GM21528 (cell line): ENCODE results near the gene ADAMTSL1.

Experiments used
- ATAC-seq: cut with Tn5 transposase; IDR thresholded peaks from one replicate; pipeline ENCODE4 v1.9.1; 2021; ENCODE audit warnings: mild to moderate bottlenecking, moderate library complexity; ENCODE audit not compliant: unreplicated experiment, low FRiP score

ADAMTSL1 gene

DNA sequence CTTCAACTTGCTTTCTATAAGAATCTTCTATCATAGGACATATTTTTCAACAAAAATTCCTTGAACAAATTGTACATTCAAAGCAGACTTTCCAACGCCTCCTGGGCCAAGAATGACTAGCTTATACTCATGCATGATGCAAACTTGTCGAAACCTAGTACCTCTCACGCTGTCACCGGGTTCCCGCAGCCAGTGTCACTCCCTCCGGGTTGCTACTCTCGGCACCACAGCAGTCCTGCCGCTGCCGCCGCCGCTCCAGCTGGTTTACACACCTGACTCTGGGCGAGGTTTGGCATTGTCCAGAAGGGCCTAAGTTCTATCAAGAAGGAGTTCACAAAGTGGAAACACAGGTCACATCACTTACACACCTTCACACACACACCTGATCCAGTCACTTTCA, 244.4 kb downstream of the ADAMTSL1 start:
- ATAC-seq, result no peak

DNA sequence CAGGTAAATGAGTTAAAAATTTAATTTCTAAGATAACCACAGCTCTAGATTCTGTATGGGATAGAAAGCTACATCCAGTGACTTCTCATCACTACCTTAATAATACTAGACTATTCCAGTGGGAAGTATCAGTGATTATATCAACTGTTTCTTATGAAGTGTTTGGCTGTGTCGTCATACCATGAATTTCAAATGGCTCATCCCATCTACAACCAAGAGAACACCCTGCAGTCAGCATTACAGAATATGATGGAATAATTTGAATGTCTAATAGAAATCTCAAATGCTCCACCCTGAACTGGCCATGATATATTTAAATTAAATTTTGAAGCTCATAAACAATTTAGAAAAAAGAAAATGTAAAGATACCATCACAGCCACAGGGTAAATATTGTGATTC, 245.0 kb downstream of the ADAMTSL1 start:
- ATAC-seq, result no peak

DNA sequence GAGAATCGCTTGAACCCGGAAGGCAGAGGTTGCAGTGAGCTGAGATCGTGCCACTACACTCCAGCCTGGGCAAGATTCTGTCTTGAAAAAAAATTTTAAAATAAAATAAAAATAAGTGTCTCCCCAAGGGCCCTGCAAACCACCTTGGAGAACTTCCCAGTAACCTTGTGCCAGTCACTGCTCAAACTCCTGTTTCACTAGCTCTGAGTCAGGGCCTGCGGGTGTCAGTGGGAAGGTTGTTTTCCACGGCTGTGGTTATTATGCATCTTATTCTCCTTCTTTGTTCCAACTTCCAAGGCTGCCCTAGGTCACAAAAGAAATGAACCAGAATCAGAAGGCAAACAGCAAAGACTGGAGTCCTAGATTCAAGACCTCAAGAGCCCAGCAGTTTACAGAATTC, 246.7 kb downstream of the ADAMTSL1 start:
- ATAC-seq, result no peak

DNA sequence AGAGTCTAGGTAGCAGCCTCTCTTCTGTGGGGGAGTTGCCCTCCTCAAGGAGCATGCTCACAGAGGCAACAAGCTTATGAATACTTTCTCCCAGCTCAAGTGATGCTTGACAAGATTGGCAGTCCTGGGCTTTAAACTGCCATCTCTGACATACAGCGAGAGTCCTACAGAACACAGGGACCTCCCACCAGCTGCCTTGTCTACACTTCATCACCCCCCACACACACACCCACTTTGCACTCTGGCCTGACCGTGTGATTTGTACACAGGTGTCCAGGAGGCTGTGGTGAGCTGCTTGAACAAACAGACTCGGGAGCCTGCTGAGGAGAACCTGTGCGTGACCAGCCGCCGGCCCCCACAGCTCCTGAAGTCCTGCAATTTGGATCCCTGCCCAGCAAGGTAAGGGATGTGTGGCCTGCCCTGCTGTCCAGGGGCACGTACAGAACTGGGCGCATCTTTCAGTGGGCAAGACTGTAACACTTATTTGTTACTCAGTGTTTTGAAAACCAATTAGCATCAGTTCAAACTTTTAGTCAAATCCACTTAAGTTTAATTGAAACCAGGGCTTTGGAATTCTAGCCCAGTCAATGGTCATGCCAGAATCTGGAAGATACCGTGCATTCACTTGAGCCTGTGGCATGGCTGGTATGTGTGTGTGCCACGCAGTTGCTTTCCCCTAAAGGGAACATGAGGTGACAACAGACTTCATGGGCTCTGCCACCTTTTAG, 247.5 kb downstream of the ADAMTSL1 start:
- ATAC-seq, result no peak

DNA sequence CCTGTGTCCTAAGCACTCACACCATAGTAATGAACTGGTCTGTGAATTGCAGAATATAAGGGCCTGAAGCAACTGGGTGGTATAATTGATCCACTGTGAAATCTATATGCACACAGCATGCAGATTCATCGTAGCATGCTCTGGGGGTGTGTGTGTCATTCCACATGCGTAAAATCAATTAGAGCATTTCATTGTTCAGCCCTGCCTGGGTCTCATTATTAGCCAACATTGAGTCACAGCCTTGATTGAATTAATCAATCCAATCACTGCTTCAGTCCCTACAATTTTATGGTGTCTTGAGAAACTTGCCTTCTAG, 248.0 kb downstream of the ADAMTSL1 start:
- ATAC-seq, result no peak

DNA sequence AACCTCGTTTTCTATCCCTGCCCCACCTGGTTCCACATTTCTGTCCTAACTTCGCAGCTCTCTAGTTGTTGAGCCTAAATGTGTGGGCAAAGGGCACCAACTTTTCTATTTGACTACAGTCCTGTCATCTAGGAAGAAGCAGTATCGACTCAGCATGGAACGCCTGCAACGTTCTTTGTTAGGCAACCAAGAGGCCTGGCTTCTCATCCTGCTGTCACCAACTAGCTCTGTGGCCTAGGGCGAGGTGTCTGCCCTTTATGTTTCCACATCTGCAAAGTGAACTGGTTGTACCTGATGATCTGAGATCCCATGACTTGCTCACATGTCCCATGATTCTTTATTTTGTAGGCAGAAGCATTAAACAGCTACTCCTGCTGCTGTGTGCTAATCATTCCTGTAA, 248.9 kb downstream of the ADAMTSL1 start:
- ATAC-seq, result no peak

DNA sequence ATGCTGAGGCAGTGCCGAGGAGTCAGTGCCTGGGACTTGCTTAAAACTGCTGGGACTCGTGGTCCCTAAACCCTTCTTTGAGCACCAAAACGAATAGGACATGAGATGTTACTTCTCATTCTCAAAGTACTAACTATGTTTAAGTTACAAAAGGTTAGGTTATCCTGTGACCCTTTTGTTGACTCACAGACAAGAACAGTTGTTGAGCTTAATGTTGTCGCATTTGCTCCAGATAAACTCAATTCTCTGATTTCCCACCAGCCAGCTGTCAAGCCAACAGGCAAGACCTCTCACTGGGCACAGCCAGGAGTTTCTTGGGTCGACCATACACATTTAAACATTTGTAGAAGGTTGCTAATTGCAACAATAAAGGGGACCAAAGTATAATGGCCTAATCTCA, 249.4 kb downstream of the ADAMTSL1 start:
- ATAC-seq, result no peak

DNA sequence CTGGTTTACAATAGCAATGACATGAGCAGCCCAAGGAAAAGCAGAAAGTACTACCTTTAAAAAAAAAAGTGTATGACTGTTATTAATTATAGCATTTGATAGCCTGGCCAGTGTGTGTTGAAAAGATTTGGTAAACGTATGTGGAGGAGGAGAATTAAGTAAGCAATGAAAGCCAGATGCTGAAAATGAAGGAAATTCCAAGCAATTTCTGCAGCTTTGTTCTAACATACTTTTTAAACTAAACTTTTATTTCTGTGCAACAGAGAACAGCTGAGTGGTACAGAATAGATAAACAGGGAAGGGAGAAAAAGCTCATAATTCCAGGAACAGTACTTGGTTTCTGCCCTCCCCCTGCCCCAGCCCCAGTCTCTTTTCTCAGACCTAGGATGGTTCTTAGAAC, 252.6 kb downstream of the ADAMTSL1 start:
- ATAC-seq, result no peak

DNA sequence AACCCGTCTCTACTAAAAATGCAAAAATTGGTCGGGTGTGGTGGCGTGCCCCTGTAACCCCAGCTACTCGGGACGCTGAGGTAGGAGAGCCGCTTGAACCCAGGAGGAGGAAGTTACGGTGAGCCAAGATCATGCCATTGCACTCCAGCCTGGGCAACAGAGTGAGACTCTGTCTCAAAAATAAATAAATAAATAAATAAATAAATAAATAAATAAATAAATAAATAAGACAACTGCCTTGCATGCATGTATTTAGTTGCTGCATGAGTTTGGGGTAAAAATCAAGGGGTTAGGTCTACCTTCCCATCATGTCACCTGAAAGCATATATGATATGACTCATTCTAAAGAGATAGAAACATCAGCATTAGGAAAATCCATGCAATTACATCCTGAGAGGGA, 254.0 kb downstream of the ADAMTSL1 start:
- ATAC-seq, result no peak

DNA sequence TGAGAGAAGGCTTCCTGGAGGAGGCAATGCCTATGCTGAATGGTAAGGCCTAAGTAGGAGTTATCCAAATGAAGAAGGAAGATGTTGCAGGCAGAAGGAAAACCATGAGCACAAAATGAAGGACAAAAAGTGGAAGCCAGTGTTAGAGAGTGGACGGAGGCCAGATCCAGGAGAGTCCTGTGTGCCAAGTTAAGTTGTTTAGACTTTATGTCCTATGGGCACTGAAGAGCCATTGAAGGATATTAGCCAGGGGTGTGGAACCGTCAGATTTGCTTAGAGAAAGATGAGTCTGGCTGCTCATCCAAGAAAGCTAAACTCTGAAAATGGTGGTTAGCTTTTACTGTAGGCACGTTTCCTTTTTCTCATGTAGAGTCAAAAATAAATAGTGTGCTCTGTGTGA, 254.7 kb downstream of the ADAMTSL1 start:
- ATAC-seq, result no peak

DNA sequence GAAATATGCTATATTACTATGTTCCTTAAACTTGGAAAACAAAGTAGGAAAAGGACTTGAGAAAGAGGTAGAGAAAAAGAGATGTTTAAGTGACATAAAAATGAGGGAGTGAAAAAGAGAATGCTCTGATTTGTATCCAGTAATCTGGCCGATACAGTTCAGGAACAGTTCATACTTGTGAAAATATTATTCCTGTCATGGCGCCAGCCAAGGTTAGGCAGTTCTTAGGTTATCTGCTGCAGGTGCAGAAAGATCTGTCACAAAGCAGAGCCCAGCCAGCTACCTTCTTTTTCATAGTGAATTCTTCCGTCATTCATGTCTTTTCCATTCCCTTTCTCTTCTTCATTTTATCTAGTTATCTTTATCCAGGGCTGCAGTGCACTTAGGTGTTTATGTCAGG, 256.3 kb downstream of the ADAMTSL1 start:
- ATAC-seq, result no peak

DNA sequence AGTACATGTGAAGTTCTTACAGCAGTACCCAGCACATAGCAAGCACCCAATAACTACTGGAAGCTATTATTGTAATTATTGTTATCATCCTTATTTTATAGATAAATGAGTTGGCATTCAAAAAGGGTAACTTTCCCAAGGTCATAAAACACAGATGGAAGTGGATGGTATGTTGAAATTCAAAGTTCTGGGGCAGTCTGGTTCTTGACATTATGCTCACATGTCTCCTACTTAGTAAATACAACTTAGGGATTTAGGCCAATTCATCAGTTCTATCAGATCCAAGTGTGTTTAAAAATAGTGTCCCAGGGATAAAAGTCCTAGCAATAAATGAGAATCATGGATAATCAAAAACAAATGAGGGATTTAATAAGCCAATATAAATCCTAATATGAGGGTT, 265.2 kb downstream of the ADAMTSL1 start:
- ATAC-seq, result no peak

DNA sequence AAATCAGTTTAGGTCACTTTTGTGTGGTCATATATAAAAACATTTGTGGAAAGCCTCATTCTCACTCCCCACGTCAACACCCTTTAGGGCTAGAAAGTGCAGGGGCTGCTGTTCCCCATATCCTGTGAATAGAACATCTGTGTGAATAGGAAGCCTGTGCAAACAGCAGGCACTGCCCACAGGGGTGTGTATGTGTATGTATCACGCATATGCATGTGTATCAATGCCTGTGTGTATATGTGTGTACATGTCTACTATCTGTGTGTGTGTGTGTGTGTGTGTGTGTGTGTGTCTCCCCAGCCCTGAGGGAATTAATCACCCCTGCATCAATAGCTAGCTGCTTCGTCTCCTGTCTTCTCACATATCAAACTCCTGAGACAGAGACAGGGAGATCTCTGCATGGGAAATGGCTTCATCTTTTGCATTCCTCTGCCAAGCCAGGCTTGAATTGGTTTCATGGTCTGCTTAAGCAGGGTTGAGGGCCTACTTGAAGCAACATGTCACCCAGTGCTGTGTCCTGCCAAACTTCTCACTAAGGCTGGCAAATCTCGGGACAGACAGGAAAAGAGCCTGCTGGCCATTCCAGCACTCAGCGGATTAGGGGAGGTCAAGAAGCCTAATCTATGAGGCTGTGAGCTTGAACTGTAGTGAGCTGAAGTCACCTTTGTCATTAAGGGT, 265.8 kb downstream of the ADAMTSL1 start:
- ATAC-seq, result no peak

DNA sequence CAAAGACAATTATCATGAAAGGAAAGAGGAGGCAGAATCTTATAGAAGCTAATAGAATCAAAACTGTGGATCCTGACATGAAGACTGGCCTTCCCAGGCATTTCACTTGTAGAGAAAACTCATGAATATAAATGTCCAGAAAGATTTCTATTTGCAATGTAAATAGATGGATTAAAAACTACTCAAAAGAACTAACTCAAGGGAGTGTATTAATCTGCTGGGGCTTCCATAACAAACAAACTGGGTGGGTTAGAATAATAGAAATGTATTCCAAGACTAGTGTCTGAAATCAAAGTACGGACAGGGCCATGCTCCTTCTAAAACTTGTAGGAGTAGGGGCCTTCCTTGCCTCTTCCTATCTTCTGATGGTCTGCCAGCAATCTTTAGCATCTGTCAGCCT, 267.4 kb downstream of the ADAMTSL1 start:
- no peak for ATAC-seq

DNA sequence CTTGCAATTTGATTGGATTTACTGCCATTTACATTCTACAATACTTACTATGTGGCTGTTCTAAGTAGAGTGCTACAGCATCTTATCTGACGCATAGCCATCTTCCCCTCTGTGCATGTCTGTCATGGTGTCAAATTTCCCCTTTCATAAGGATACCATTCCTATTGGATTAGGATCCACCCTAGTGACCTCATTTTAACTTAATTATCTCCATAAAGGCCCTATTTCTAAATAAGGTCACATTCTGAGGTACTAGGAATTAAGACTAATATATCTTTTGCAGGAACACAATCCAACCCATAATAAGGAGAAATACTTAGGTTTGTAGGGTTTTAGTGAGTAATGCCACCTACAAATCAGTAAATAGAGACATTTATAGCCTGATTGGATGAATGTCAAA, 268.0 kb downstream of the ADAMTSL1 start:
- no peak for ATAC-seq

DNA sequence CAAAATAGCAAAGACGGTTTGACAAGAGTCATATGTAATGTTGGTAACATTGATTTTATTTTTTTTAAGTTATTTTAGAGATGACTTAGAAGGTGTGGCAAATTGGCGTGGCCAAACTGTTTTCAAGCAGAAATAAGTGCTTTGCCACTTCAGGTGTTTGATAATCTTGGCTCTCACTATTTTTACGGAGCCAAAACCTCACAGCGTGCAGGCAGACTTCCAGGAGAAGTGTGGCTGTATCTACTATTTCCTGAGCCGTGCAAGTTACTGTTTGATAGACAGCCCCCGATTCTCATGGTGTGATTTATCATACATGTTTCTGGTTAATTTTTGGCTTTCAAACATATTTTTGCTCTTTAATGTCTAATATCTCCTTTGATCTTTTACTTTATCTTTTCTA, 269.5 kb downstream of the ADAMTSL1 start:
- ATAC-seq, result no peak

DNA sequence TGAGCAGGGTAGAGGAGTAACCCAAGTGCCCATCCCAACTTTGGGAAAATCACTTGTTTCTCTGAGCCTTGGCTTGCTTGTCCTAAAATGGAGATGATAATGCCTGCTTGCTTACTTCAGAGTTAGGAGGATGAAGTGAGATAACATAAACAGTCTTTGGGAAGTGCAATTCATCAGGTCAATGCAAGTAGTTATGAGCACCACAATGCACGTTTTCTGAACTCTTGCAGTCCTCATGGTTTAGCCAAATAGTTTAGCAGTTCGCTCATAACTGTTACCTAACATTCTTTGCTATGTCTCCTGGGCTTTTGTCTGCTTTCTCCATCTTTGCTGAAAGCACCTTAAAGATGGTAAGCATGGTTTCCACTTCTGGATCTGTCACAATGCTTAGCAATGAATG, 270.0 kb downstream of the ADAMTSL1 start:
- ATAC-seq, result no peak

DNA sequence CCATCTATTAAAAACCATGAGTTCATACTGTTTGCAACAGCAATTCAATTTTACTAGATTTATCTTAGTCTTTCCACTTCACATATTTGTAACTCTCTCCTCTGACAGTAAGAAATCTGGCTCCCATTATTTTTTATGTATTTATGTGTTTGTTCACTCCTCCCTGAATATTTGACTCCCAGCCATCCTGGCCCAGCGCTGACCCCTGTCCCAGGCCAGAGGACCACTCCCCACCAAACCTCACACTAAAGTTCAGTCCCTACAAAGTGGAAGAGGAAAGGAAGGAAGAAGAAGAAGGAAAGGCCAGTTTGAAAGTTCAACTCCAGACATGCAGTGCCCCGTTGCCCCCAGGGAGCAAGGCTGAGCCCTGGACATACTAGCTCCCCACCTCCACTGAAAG, 271.8 kb downstream of the ADAMTSL1 start:
- ATAC-seq, result no peak

DNA sequence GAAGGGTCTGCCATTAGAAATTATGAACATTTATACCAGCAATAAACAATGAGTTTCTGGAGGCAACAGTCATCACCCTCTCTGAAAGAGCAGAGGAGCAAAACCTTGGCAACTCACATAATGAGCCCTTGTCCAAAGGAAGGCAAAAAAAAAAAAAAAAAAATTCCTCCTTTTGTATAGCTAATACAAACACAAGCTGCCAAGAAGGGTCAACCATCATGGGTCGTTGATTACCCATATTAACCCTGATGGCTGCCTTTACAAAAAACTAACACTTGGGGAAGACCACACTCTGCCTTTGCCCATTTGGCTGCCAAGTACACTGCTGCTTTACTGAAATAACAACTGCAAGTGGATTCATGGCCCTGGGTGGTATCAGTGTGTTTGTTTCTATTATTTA, 272.7 kb downstream of the ADAMTSL1 start:
- no peak for ATAC-seq

DNA sequence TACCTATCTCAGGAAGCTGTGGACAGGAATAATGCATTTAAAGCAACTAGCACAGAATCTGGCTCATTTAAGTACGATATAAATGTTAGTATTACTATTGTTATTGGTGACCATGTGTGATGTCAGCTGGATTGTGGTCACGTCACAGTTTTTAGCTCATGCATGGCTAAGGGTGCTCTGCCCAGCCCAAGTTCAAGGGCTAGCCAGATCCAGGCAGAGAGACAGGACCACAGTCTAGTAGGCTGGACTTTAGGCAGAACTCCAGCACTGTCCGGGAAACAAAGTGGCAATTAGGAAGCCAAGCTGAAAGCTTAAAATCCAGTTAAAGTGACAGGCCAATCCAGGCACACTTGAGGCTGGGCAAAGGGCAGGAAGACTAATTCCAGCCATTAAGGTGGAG, 273.6 kb downstream of the ADAMTSL1 start:
- no peak for ATAC-seq

DNA sequence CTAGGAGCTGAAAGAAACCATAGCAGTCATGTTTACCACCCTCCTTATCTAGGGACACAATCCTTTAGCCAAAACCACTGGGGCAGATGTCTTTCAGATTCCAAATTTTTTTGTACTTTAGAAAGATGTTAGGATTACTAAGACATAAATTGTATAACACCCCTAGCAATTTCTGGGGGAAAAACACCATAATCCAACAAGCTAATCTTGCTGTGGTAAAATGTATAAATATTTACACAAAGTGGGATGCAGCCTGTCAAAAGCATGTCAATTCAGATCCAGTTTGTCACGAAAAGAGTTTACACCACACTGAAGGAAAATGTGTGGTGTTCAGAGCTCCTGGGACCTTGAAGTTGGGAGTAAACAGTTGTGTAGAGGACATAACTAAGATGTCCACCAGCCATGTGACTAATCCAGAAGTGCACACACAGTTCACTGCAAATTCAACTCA, 274.3 kb downstream of the ADAMTSL1 start:
- ATAC-seq, result no peak

DNA sequence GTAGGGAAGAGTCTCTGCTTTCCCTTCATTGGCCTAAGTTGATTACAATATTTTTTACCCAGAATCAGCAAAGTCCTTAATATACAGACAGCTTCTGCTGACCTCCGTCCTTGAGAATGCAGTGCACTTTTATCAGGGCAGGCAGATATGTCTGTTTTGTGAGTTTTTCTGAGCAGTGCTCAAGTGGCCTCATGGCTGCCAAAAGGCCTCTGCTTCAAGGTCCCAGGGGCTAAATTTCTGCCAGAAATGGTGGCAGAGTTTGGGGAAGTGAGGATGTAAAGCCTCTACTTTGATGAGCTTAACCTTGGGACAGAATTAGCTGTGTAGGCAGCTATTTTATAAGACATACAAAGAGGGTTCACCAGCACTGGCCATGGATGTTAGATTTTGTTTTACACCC, 275.8 kb downstream of the ADAMTSL1 start:
- ATAC-seq, result no peak

DNA sequence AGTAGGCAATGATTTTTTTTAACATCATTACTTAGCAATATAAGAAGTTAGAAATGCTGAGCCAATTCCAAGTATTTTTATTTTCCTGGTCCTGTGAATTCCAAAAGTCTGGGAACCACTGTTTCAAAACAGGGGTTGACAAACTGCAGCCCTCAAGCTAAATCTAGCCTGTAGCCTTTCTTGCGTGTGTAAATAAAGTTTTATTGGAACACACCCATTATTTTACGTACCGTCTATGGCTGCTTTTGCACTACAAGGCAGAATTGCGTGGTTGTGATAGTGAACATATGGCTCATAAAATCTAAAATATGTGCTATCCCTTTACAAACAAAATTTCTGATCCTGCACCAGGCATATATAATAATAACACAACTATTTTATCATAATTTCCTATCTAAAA, 280.0 kb downstream of the ADAMTSL1 start:
- no peak for ATAC-seq
